Chondrocyte (in vitro differentiated cells): ENCODE data around the gene NEMP1. TPM values are rescaled to one million over a fixed set of nuclear protein-coding genes. Genes with fewer than 3 reads are reported as not detected.

Experiments used
- DNase-seq: peaks from one replicate; pipeline ENCODE4 v3.0.0; 2021; ENCODE audit warnings: mixed read lengths, low spot score
- H3K27ac Mint-ChIP-seq: one replicate; pipeline ENCODE4 v1.8.0; 2021; ENCODE audit warnings: mild to moderate bottlenecking, moderate library complexity, mixed read lengths; ENCODE audit not compliant: unreplicated experiment
- H3K27me3 Mint-ChIP-seq: 2 replicates; pipeline ENCODE4 v1.8.0; 2021; ENCODE audit warnings: low read depth, mixed read lengths
- H3K36me3 Mint-ChIP-seq: 2 replicates; pipeline ENCODE4 v1.8.0; 2021; ENCODE audit warnings: low read depth, mixed read lengths
- H3K4me1 Mint-ChIP-seq: 2 replicates; pipeline ENCODE4 v1.8.0; 2021; ENCODE audit warnings: low read depth, mild to moderate bottlenecking, mixed read lengths
- H3K4me3 Mint-ChIP-seq: one replicate; pipeline ENCODE4 v1.8.0; 2021; ENCODE audit warnings: mild to moderate bottlenecking, moderate library complexity, mixed read lengths; ENCODE audit not compliant: unreplicated experiment
- H3K9me3 Mint-ChIP-seq: 2 replicates; pipeline ENCODE4 v1.8.0; 2021; ENCODE audit warnings: low read depth, mixed read lengths
- long read RNA-seq: library from polyadenylated mRNA; stranded (forward); transcript quantifications from one replicate; pipeline ENCODE4 v2.0.0, GENCODE V29; 2021
- total RNA-seq: library from RNA; stranded (reverse); gene quantifications from 3 replicates; pipeline ENCODE4 v1.2.1, GENCODE V29; 2021
- TF ChIP-seq, protein P1 (sequence below): fragments of 200-600 bp; sonication (generic); IDR thresholded peaks from 2 replicates; pipeline ENCODE4 v1.5.0; 2021; ENCODE audit warnings: antibody characterized with exemption, mild to moderate bottlenecking, moderate library complexity

The NEMP1 gene, protein sequence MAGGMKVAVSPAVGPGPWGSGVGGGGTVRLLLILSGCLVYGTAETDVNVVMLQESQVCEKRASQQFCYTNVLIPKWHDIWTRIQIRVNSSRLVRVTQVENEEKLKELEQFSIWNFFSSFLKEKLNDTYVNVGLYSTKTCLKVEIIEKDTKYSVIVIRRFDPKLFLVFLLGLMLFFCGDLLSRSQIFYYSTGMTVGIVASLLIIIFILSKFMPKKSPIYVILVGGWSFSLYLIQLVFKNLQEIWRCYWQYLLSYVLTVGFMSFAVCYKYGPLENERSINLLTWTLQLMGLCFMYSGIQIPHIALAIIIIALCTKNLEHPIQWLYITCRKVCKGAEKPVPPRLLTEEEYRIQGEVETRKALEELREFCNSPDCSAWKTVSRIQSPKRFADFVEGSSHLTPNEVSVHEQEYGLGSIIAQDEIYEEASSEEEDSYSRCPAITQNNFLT
- 11.7 to 14.7 TPM (median 12.9 TPM) in 3 replicates for total RNA-seq
- long read RNA-seq, full-length matches to known transcripts: 2 of 4 reads
- long read RNA-seq, partial matches to known transcripts: 0 of 4 reads
- long read RNA-seq, other reads (novel, unspliced or antisense): 2 of 4 reads

DNA sequence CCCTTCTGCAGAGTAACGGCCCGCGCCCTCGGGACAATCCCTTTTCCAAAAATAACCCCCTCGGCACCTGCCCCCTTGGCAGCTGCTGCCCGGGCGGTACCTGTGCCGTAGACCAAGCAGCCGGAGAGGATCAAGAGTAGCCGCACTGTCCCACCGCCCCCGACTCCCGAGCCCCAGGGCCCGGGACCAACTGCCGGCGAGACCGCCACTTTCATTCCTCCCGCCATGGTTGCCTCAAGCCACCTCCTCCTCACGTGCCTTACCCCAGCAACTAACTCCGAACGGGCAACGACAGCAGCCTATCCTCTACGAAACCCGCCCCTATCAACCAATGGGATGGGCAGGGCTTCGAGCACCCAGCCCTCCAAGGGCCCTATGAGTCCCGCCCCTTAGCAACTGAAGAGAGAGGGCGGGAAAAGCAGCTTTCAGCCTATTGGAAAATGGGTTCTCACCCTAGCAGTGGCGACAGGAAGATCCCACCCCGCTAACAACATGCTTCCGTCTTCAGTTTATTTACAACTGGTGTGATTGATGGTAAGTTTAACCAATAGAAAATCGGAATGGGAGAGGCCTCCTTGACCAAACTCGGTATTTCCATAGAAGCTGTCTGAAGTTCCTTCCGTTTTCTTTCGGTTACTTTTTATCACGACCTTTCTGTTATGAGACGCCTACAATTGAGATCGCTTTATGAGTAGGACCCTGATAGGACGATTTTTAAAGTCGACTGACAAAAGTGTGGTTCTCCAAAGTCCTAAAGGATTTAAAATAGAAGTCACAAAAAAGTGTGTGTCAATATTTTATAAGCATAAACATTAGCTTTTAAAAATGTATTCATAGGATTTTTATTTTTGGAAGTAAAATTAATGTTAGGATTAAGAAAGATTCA, at the start of gene NEMP1:
Gene NEMP1 (minus strand): TSS at position 273 of the 886 bp plus-strand sequence. CDS start 46 bp downstream, at position 227.
- H3K27ac Mint-ChIP-seq: peak within 1 kb of the TSS; percentile 97
- H3K4me3 Mint-ChIP-seq: peak within 1 kb of the TSS; percentile 97
- H3K36me3 Mint-ChIP-seq: no peaks in the 10 kb centered on the region
- TF ChIP-seq, protein P1, sequence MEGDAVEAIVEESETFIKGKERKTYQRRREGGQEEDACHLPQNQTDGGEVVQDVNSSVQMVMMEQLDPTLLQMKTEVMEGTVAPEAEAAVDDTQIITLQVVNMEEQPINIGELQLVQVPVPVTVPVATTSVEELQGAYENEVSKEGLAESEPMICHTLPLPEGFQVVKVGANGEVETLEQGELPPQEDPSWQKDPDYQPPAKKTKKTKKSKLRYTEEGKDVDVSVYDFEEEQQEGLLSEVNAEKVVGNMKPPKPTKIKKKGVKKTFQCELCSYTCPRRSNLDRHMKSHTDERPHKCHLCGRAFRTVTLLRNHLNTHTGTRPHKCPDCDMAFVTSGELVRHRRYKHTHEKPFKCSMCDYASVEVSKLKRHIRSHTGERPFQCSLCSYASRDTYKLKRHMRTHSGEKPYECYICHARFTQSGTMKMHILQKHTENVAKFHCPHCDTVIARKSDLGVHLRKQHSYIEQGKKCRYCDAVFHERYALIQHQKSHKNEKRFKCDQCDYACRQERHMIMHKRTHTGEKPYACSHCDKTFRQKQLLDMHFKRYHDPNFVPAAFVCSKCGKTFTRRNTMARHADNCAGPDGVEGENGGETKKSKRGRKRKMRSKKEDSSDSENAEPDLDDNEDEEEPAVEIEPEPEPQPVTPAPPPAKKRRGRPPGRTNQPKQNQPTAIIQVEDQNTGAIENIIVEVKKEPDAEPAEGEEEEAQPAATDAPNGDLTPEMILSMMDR: no peak
- H3K27me3 Mint-ChIP-seq: no peaks in the 10 kb centered on the region
- DNase-seq: peak; percentile 98
- peaks cover 23% of the 10 kb centered on the region for H3K4me1 Mint-ChIP-seq
- H3K9me3 Mint-ChIP-seq: no peaks in the 10 kb centered on the region

DNA sequence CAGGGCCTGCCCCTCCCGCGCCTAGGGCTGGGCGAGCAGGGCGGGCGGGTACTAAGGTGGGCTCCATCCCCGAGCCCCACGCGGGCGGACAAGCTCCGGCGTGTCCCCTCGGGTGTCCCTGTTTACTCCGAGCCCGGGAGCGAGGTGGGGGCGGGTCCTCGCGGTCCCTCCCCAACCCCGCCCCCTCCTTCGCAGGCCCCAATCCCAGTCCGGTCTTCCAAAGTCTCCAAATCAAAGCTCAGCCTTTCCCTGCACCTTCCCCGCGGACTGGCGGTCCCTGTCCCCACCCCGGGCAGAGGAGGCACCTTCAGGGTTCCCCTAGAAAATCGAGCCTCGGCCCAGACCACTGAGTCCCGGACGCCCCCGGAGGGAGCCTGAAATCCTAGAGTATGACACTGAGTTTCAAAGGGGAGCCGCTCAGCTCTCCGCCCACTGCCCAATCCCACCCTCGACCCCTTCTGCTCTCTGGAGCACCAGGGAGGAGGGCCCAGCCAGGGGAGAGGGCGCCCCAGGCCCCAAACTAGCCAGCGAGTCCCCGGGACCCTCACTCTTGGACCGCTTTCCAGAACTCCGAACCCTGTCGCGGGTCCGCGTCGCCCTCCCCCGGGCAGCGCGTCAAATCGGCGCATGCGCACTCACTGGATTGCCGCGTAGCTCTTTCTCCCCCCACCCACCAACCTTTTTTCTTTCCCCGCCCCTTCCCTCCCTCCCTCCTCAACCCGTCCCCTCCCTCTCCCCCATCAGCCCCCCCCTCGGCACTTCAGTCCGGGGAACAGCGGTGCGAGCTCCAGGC, 49.3 kb upstream of the NEMP1 start, which contains the start of gene LRP1:
Gene LRP1 (plus strand): TSS at position 758 of the 793 bp plus-strand sequence. CDS start 482 bp downstream, outside the sequence.
- no peak for DNase-seq
- Mint-ChIP-seq H3K27me3 (no peaks in the 10 kb centered on the region), H3K4me3 (peak within 1 kb of the TSS; percentile 87), H3K27ac (peak within 1 kb of the TSS; percentile 96), H3K36me3 (no peaks in the 10 kb centered on the region), H3K4me1 (peaks cover 49% of the 10 kb centered on the region), H3K9me3 (no peaks in the 10 kb centered on the region)
- TF ChIP-seq, protein P1: no peak

DNA sequence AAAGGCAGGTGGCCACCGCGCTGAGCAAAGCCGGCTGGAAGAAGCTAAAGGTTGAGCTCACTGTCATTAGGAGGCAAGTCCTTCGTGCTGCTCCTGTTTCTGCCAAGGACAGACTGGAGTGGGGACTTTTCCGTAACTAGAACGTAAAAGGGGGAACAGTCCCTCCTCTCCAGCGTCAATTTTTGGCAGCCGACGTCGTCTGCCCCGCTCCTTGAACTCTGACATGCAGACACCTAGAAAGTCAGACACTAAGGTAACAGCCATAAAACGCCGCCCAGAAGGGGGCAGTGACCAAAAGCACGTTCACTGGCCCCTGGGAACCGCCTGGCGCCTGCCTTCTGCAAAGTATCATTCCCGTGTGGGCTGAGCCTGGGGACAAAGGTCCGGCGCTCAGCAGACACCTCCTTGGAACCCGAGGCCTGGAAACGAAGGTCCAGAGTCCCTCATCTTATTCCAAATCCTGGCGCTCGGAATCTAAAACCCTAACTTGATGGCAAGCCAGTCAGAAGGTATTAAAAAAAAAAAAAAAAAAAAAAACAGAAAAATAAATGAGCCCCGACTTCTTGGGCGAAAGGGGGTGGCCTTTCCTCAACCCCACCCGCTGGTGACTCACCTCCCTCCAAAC, 48.6 kb upstream of the NEMP1 start:
- H3K27me3 Mint-ChIP-seq: no peaks in the 10 kb centered on the region
- no peaks in the 10 kb centered on the region for H3K36me3 Mint-ChIP-seq
- H3K4me1 Mint-ChIP-seq: peaks cover 42% of the 10 kb centered on the region
- TF ChIP-seq, protein P1: peak; percentile 71
- no peaks in the 10 kb centered on the region for H3K9me3 Mint-ChIP-seq
- peak overlapping the region; percentile 96 for H3K27ac Mint-ChIP-seq
- DNase-seq: no peak
- peak overlapping the region; percentile 87 for H3K4me3 Mint-ChIP-seq

DNA sequence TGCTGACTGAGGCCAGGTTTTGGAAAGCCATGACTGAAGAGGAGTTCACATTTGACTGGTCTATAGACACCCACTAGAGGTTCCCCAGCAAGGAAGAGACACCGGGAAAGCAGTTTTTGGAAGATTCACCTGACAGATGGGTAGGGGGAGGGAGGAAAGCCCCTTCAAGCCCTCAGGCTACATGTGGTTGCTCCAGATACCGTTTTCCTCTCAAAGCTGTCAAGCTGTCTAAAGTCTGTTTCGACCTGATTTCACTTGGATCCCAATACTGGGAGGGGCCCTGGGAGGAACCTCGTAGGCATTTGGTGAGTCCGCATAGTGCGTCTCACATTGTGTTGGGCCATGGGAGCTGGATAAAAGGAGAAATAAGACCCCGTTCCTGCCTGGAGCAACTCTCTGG, 48.0 kb upstream of the NEMP1 start:
- Mint-ChIP-seq H3K4me3 (peak overlapping the region; percentile 87), H3K27ac (peak overlapping the region; percentile 96), H3K9me3 (no peaks in the 10 kb centered on the region), H3K4me1 (peaks cover 36% of the 10 kb centered on the region), H3K36me3 (no peaks in the 10 kb centered on the region), H3K27me3 (no peaks in the 10 kb centered on the region)
- no peak for DNase-seq
- TF ChIP-seq, protein P1: no peak
